DND-41 (cell line): ENCODE results near the gene THSD1.

ENCODE experiments used
- ATAC-seq: fragments of 200-7000 bp; cut with Tn5 transposase; 3 replicates; pipeline ENCODE4 v1.9.1; 2021; ENCODE audit warnings: low read depth; ENCODE audit not compliant: insufficient read depth
- DNase-seq: peaks from one replicate; pipeline ENCODE4 v3.0.0-alpha.2; 2020
- H2AFZ ChIP-seq: 2 replicates; pipeline ENCODE4 v1.6.0; 2012; ENCODE audit warnings: low read depth, low read length
- H3K27ac ChIP-seq: 2 replicates; pipeline ENCODE4 v1.5.1; 2012; ENCODE audit warnings: low read length, inconsistent platforms
- H3K27me3 ChIP-seq: fragments of 200-600 bp; sonication (generic); 2 replicates; pipeline ENCODE4 v1.6.0; 2012; ENCODE audit warnings: low read length, mild to moderate bottlenecking, inconsistent platforms; ENCODE audit not compliant: insufficient read depth, poor library complexity
- H3K36me3 ChIP-seq: 2 replicates; pipeline ENCODE4 v1.5.1; 2012; ENCODE audit warnings: low read length, inconsistent platforms; ENCODE audit not compliant: insufficient read depth
- H3K4me1 ChIP-seq: 2 replicates; pipeline ENCODE4 v1.5.1; 2012; ENCODE audit warnings: mild to moderate bottlenecking, low read length; ENCODE audit not compliant: insufficient read depth
- H3K4me2 ChIP-seq: 2 replicates; pipeline ENCODE4 v1.6.0; 2012; ENCODE audit warnings: mild to moderate bottlenecking, moderate library complexity, low read length, inconsistent platforms; ENCODE audit not compliant: insufficient read depth
- H3K4me3 ChIP-seq, 2 experiments: fragments of 200-600 bp in 1 of 2; shearing (Covaris generic) in 1 of 2; 2 replicates each; pipeline ENCODE4 v1.5.1; 2012 to 2016; ENCODE audit warnings: inconsistent platforms in 2 of 2, low read length in 2 of 2, mild to moderate bottlenecking in 2 of 2, low read depth in 1 of 2, moderate library complexity in 1 of 2
- H3K79me2 ChIP-seq: 2 replicates; pipeline ENCODE4 v1.6.0; 2012; ENCODE audit warnings: low read length, inconsistent platforms; ENCODE audit not compliant: insufficient read depth
- H3K9ac ChIP-seq: 2 replicates; pipeline ENCODE4 v1.6.0; 2012; ENCODE audit warnings: low read depth, mild to moderate bottlenecking, inconsistent platforms, low read length, moderate library complexity
- H3K9me3 ChIP-seq: 2 replicates; pipeline ENCODE4 v1.5.1; 2012; ENCODE audit warnings: low read length, moderate library complexity, mild to moderate bottlenecking, inconsistent platforms; ENCODE audit not compliant: insufficient read depth, severe bottlenecking
- H4K20me1 ChIP-seq: 2 replicates; pipeline ENCODE4 v1.6.0; 2012; ENCODE audit warnings: low read length; ENCODE audit not compliant: insufficient read depth
- CTCF ChIP-seq: IDR thresholded peaks from 2 replicates; pipeline ENCODE4 v1.5.1; 2012; ENCODE audit warnings: borderline replicate concordance, low read length, moderate library complexity, mild to moderate bottlenecking; ENCODE audit not compliant: poor library complexity, severe bottlenecking; ENCODE audit errors: extremely low read depth
- EZH2 ChIP-seq: IDR thresholded peaks from 3 replicates; pipeline ENCODE4 v1.6.1; 2012; ENCODE audit warnings: borderline replicate concordance, low read depth, mild to moderate bottlenecking, moderate library complexity, low read length, inconsistent platforms; ENCODE audit not compliant: severe bottlenecking

The THSD1 gene

GRCh38 chr13:52387721-52388120 is 18.3 kb downstream of the THSD1 start:
- Histone ChIP-seq H3K9ac (no peak overlapping the region), H3K4me1 (no peaks in the 10 kb centered on the region), H2AFZ (no peak overlapping the region), H3K9me3 (no peaks in the 10 kb centered on the region), H3K4me2 (no peak overlapping the region), H3K27me3 (no peaks in the 10 kb centered on the region), H3K79me2 (no peaks in the 10 kb centered on the region), H4K20me1 (no peaks in the 10 kb centered on the region), H3K4me3 (no peak overlapping the region), H3K27ac (no peak overlapping the region), H3K36me3 (no peaks in the 10 kb centered on the region)
- ATAC-seq: no peak
- TF ChIP-seq EZH2 (no peak), CTCF (no peak)
- DNase-seq: no peak

- H3K79me2 ChIP-seq: no peaks in the 10 kb centered on the region
- H4K20me1 ChIP-seq: no peaks in the 10 kb centered on the region
- ATAC-seq: no peak
- no peaks in the 10 kb centered on the region for H3K4me1 ChIP-seq
- TF ChIP-seq EZH2: no peak
- no peak for TF ChIP-seq CTCF
- H3K36me3 ChIP-seq: no peaks in the 10 kb centered on the region
- no peak overlapping the region for H3K9ac ChIP-seq
- no peak overlapping the region for H2AFZ ChIP-seq
- no peaks in the 10 kb centered on the region for H3K27me3 ChIP-seq
- no peak overlapping the region for H3K4me2 ChIP-seq
- H3K9me3 ChIP-seq: no peaks in the 10 kb centered on the region
- no peak overlapping the region for H3K4me3 ChIP-seq
- DNase-seq: no peak
- no peak overlapping the region for H3K27ac ChIP-seq
Observed at GRCh38 chr13:52385870-52386269, 20.1 kb downstream of the THSD1 start.

- Histone ChIP-seq H3K36me3 (no peaks in the 10 kb centered on the region), H4K20me1 (no peaks in the 10 kb centered on the region), H3K27me3 (no peaks in the 10 kb centered on the region), H3K27ac (no peak overlapping the region), H3K79me2 (no peaks in the 10 kb centered on the region), H3K4me3 (no peak overlapping the region), H3K9ac (no peak overlapping the region), H2AFZ (no peak overlapping the region), H3K9me3 (no peaks in the 10 kb centered on the region), H3K4me1 (no peaks in the 10 kb centered on the region), H3K4me2 (no peak overlapping the region)
- DNase-seq (no peak), ATAC-seq (no peak)
- no peak for TF ChIP-seq EZH2
- no peak for TF ChIP-seq CTCF
Observed at GRCh38 chr13:52383366-52383765, 22.6 kb downstream of the THSD1 start.

- Histone ChIP-seq H3K36me3 (no peaks in the 10 kb centered on the region), H3K9ac (no peak overlapping the region), H3K9me3 (no peaks in the 10 kb centered on the region), H3K4me1 (no peaks in the 10 kb centered on the region), H3K27ac (no peak overlapping the region), H3K4me3 (no peak overlapping the region), H2AFZ (no peak overlapping the region), H3K79me2 (no peaks in the 10 kb centered on the region), H3K4me2 (no peak overlapping the region), H4K20me1 (no peaks in the 10 kb centered on the region), H3K27me3 (no peaks in the 10 kb centered on the region)
- no peak for ATAC-seq
- DNase-seq: no peak
- no peak for TF ChIP-seq EZH2
- TF ChIP-seq CTCF: no peak
Observed at GRCh38 chr13:52378312-52378711, 27.7 kb downstream of the THSD1 start.
